Keratinocyte (primary cell): ENCODE data around the gene PLPP1.
"Not testable (repeated sequence)": the region's sequence is repeated elsewhere in the genome, so short reads cannot be mapped to it uniquely, and the experiment has no call there.

Experiments used
- EZH2 ChIP-seq: IDR thresholded peaks from one replicate; pipeline ENCODE4 v1.6.1; 2012; ENCODE audit warnings: inconsistent platforms, mild to moderate bottlenecking, low read length, moderate library complexity
- TF ChIP-seq, protein P1 (sequence below), 3 experiments: IDR thresholded peaks in 1 of 3; conservative IDR thresholded peaks in 1 of 3; optimal IDR thresholded peaks in 1 of 3; 2 replicates in 2 of 3; 3 replicates in 1 of 3; pipeline versions ENCODE3 to v1.5.1; 2011; ENCODE audit warnings: low read length in 3 of 3, mild to moderate bottlenecking in 3 of 3, moderate library complexity in 2 of 3, control low read depth in 1 of 3, inconsistent platforms in 1 of 3; ENCODE audit not compliant: insufficient read depth in 2 of 3; ENCODE audit errors: extremely low read depth in 1 of 3

DNA sequence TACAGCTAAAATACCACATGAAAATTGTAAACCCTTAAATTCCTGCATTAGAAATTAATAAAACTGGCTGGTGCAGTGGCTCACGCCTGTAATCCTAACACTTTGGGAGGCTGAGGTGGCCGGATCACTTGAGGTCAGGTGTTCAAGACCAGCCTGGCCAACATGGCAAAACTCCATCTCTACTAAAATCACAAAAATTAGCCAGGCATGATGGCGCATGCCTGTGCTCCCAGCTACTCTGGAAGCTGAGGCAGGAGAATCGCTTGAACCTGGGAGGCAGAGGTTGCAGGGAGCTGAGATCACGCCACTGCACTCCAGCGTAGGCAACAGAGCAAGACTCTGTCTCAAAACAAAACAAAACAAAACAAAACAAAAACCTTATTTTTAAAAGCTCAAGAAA lies 29.1 kb downstream of the PLPP1 start:
- not testable (repeated sequence) for TF ChIP-seq EZH2
- TF ChIP-seq, protein P1, sequence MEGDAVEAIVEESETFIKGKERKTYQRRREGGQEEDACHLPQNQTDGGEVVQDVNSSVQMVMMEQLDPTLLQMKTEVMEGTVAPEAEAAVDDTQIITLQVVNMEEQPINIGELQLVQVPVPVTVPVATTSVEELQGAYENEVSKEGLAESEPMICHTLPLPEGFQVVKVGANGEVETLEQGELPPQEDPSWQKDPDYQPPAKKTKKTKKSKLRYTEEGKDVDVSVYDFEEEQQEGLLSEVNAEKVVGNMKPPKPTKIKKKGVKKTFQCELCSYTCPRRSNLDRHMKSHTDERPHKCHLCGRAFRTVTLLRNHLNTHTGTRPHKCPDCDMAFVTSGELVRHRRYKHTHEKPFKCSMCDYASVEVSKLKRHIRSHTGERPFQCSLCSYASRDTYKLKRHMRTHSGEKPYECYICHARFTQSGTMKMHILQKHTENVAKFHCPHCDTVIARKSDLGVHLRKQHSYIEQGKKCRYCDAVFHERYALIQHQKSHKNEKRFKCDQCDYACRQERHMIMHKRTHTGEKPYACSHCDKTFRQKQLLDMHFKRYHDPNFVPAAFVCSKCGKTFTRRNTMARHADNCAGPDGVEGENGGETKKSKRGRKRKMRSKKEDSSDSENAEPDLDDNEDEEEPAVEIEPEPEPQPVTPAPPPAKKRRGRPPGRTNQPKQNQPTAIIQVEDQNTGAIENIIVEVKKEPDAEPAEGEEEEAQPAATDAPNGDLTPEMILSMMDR (optimal IDR thresholded peaks at IDR 0.05 in 1 of 3, IDR thresholded peaks at IDR 0.05 in 1 of 3, conservative IDR thresholded peaks at IDR 0.05 in 1 of 3; ENCODE audit: extremely low read depth in 1 of 3, insufficient read depth in 2 of 3, low read length in 3 of 3) = not testable (repeated sequence)
